Suprapubic skin (tissue), 4 donors: Measurements from ENCODE around the gene PSME3IP1.

ENCODE experiments used
- CTCF ChIP-seq, 2 donors: fragments of 200-600 bp in 1 of 2; fragments of 450-650 bp in 1 of 2; sonication (generic) in 1 of 2; IDR thresholded peaks; one replicate each; pipeline ENCODE4 v1.5.1; 2016 to 2019; ENCODE audit warnings: antibody characterized with exemption in 2 of 2, mild to moderate bottlenecking in 1 of 2, moderate library complexity in 1 of 2
- EP300 ChIP-seq: sonication (generic); formaldehyde crosslinking; IDR thresholded peaks from one replicate; pipeline ENCODE4 v1.6.1; 2017; ENCODE audit warnings: antibody characterized with exemption
- POLR2A ChIP-seq, 2 donors: fragments of 450-650 bp; IDR thresholded peaks; one replicate each; pipeline ENCODE4 v1.6.1; 2017; ENCODE audit warnings: antibody characterized with exemption in 2 of 2, mild to moderate bottlenecking in 2 of 2, moderate library complexity in 2 of 2
- POLR2AphosphoS5 ChIP-seq, 3 donors: sonication (generic); formaldehyde crosslinking; IDR thresholded peaks; one replicate each; pipeline ENCODE4 v1.6.1; 2017; ENCODE audit warnings: antibody characterized with exemption in 3 of 3

DNA sequence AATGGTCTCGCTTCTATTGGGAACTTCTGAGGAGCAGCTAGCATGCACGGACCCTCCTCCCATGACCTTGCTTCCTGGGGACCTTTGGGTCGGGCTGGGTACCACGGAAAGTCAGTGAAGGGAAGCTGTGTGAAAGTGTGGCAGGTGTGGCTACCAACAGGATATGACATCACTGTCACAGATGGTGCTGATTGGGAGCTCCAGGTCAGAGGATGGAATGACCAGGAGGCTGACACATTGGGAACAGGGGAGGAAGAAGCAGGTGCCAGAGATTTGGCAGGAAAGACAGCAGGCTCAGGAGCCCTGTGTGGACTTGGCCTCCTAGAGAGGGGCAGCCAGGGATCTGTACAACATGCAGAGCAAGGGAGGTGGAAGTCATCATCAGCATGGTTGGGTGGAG lies 59.4 kb downstream of the PSME3IP1 start:
- TF ChIP-seq CTCF (IDR thresholded peaks at IDR 0.05): no peak
- TF ChIP-seq POLR2A (IDR thresholded peaks at IDR 0.05): no peak
- TF ChIP-seq EP300: no peak
- no peak for TF ChIP-seq POLR2AphosphoS5 (IDR thresholded peaks at IDR 0.05)
